NCI-H526 (cell line): ENCODE results near the gene ABI2.
"Not testable (repeated sequence)": the region's sequence is repeated elsewhere in the genome, so short reads cannot be mapped to it uniquely, and the experiment has no call there.

Experiments
- DNase-seq, 2 experiments: peaks; one replicate each; lab custom pipeline; 2025; lab: John Stamatoyannopoulos, UW

Gene ABI2

DNA sequence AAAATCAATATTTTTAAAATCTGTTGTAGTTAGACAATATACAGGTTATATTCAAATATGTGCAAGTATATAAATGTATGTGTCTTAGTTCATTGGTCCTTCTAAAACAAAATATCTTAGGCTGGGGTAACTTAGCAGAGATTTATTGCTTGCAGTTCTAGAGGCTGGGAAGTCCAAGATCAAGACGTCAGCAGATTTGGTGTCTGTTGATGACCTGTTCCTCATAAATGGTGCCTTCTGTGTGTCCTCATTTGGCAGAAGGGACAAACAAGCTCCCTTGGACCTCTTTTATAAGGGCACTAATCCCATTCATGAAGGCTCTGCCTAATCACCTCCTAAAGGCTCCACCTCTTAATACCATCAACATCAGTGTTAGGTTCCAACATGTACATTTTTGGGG lies 31.3 kb downstream of the ABI2 start:
- no peak for DNase-seq

DNA sequence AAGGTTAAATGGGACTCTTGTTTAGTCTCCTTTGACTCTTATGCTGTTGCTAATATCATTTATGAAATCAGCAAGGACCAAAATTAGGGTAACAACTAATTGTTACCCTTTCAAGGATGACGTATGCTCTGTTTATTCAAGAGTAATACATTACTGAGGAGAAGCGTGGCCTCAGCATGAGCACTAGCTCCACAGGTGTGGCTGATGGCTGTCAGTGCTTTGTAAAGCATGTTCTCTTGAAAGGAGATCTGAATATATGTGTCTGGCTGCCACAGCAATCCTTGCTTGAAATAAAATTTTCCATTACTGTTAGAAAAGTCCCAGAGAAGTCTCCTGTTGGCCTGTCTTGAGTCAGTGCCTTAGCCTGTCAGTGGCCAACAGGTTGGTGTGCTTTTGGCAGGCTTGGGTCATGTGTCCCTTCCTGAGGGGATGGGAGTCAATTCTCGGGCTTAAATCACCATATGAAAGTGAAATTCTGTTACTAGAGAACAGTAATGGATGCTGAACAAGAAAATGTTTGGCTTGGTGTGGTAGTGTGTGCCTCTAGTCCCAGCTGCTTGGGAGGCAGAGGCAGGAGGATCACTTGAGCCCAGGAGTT lies 32.7 kb downstream of the ABI2 start:
- DNase-seq, result peak in 1 of 2 experiments; percentile 13

DNA sequence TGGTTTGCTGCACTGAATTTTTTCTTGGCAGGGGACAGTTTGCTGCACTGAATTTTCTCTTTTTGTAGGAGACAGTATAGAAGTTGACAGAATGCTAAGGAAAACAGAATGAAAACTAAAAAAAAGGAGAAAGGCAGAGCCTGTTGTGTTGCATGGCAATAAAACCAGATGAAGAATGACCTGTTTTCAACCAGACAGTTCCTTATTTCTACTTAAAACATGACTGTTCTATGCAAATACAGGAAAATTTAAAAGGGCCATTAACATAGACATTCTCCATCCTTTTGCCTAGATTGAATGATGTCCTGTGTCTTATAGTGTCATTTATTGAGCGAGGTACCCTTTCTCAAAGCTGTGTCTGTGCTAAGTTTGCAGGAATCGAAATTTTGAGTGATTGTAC lies 33.3 kb downstream of the ABI2 start:
- peak; percentile 31 to 52 for DNase-seq

DNA sequence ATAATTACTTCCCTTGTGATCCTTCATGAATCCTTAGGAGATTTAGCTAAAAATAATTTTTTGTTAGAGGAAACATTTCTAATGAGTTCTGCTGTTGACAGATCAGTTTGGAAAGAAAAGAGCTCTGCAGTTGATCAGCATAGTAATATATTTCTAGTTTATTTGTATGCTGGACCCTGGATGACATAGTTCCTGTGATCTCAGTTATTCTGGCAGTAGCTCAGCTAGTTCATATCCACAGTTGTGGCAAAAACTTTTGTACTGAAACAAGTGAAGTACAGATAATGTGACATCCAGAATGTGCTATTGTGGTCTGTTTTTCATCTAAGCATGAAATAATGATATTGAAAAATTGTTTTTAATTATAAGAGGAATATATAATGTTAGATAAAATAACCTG lies 33.7 kb downstream of the ABI2 start:
- no peak for DNase-seq

DNA sequence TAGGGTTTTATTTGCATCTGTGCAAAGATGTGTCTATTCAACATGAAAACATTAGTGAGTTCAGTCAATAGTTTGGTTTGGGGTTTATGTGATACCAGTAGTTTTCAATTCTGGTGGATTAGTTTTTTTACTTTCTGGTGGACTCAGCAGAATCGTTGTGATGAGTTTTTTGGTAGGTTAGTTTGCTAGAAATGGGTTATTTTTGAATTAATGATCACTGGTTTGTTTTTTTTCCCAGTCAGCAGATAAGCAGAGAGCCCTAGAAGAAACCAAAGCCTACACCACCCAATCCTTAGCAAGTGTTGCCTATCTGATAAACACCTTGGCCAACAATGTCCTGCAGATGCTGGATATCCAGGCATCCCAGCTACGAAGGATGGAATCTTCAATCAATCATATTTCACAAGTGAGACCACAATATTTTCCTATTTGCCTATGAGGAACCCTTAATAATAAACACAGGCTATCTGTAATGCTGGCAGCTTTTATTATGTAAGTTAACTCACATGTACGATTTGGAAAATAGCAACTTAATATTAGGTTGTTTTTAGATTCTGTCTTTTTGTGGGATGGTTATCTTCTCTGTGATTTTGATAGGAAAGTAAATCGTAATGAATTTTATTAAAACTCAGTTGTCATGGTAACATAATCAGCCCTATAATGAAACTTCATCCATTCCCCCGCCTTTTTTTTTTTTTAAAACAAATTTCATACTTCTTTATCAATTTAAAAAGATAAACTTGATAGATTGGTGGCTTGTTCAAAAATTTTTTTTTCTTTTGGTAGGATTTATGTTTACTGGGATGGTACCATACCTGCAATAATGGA lies 38.7 kb downstream of the ABI2 start:
- DNase-seq, result no peak

DNA sequence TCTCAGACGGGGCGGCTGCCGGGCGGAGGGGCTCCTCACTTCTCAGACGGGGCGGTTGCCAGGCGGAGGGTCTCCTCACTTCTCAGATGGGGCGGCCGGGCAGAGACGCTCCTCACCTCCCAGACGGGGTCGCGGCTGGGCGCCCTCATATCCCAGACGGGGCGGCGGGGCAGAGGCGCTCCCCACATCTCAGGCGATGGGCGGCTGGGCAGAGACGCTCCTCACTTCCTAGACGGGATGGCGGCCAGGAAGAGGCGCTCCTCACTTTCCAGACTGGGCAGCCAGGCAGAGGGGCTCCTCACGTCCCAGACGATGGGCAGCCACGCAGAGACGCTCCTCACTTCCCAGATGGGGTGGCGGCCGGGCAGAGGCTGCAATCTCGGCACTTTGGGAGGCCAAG lies 44.5 kb downstream of the ABI2 start:
- not testable (repeated sequence) for DNase-seq

DNA sequence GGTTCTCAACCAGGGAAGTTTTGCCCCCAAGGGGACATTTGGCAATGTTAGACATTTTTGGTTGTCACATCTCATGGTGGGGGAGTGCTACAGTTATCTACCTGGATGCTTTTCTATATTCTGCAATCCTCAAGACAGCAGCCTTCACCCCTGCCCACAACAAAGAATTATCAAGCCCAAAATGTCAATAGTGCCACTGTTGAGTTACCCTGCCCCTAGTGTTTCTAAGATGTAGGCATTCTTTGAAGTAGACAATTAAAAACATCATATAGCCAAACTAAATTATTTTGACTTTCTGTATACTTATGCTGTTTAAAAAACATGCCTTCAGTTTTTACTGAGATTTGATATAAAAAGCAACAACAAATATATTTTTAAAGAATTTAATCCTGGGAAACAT lies 48.0 kb downstream of the ABI2 start:
- DNase-seq, result peak in 1 of 2 experiments; percentile 17

DNA sequence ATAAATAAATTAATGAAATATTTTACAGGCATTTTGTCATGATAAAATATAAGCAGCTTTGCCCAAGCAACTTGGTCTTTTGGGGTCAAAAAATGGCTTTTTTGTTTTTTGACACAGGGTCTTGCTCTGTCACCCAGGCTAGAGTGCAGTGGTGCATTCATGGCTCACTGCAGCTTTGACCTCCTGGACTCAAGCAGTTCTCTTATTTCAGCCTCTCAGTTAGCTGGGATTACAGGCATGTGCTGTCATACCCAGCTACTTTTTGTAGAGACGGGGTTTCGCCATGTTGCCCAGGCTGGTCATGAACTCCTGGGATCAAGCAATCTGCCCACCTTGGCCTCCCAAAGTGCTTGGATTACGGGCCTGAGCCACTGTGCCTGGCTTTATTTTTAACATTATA lies 51.0 kb downstream of the ABI2 start:
- DNase-seq, result no peak

DNA sequence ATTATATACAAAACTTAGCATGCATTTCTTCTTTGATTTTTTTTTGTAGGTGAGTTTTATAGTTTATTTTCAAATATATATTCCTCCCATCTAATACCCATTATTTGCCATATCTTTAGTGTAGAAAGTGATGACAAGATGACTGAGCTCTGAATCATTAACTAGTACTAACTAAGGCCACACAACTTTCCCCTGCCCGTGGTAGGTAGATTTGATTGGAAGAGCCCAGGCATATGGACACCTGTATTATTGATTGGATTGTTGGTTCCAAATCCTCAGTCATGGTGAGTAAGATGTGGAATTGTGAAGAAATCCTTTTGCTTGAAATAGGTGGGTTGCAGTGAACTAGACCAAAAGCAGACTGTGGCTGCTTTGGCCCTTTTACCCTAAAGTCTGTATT lies 54.8 kb downstream of the ABI2 start:
- no peak for DNase-seq

DNA sequence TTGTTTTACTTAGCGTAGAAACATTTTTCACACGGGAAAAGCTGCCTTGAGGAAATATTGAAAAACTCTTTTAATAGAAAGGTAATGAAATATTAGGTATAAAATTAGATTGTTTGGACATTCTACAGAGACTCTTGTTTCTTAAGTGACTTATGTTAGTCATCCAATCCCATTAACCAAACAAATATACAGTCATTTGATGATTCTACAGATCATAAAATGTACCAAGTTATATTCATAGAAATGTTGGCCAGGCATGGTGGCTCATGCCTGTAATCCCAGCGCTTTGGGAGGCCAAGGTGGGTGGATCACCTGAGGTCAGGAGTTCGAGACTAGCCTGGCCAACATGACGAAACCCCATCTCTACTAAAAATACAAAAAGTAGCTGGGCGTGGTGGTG lies 60.0 kb downstream of the ABI2 start:
- not testable (repeated sequence) for DNase-seq

DNA sequence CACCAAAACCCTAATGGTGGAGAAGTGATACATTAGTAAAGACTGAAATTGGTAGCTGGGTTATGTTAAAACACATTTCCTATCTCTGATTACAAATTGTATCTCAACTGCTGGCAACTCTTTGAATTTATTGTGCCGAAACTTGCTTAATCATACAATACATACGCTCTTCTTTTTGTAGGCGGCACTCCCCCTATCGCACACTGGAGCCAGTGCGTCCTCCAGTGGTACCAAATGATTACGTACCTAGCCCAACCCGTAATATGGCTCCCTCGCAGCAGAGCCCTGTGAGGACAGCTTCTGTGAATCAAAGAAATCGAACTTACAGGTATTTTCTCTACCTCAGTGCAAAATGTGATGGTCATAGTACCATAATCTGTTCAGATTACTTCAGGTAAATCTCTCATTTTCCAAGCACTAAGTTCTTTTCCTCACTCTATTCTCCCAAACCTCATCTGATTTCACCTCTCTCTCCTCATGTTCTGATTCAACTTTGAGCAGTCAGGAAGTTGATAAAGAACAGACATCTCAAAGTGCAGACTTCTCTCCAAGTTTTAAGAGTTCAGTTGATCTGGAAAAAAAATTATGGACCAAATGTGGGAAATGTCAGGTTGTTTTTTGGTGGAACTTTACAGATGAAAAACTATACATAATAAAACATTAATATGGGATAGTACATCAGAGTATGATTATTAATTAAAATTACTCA lies 66.5 kb downstream of the ABI2 start:
- peak in 1 of 2 experiments; percentile 29 for DNase-seq

DNA sequence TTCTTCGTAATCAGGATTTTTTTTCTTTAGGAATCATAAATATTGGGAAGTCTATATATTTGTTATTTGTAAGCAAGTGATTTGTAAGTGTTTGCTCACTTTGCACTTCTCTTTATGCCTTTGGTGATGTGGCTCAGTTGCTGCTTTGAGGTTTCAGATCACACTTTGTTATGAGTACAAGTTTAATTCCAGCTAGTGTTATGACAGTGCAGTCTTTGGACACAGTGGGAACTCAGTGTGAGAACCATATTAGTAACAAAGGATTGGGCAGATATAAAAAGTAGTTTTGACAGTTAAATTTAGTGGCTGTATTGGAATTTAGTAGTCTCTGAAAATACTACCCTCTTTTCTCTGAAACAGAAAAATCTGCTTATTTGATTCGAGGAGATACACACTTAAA lies 67.7 kb downstream of the ABI2 start:
- no peak for DNase-seq

DNA sequence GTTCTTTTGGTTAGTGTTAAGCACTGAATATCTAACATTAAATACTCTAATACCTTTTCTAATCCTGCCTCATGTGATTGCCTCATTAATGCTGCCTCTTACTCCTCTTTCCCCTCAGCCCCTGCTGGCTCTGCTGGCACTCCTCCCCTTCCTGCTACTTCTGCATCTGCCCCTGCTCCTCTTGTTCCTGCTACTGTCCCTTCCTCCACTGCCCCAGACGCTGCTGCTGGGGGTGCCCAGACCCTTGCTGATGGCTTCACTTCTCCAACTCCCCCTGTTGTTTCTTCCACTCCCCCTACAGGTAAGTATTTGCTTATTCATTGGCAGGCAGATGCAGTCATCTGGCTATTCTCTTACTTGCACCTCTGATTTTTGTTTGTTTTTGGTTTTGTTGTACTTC lies 68.5 kb downstream of the ABI2 start:
- peak in 1 of 2 experiments; percentile 2 for DNase-seq

DNA sequence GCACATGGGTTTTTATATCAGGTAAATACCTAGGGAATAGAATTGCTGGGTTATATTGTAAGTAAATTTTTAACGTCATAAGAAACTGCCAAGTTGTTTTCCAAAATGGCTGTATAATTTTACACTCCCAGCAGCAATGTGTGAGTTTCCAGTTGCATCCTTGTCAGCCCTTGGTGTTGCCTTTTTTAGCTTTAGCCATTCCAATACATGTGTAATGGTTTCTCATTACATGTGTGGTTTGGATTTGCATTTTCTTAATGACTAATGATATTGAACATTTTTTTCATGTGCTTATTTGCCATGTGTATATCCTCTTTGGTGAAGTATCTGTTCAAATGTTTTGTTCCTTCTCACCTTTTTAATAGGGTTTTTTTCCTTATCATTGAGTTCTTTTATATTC lies 70.8 kb downstream of the ABI2 start:
- DNase-seq, result no peak

DNA sequence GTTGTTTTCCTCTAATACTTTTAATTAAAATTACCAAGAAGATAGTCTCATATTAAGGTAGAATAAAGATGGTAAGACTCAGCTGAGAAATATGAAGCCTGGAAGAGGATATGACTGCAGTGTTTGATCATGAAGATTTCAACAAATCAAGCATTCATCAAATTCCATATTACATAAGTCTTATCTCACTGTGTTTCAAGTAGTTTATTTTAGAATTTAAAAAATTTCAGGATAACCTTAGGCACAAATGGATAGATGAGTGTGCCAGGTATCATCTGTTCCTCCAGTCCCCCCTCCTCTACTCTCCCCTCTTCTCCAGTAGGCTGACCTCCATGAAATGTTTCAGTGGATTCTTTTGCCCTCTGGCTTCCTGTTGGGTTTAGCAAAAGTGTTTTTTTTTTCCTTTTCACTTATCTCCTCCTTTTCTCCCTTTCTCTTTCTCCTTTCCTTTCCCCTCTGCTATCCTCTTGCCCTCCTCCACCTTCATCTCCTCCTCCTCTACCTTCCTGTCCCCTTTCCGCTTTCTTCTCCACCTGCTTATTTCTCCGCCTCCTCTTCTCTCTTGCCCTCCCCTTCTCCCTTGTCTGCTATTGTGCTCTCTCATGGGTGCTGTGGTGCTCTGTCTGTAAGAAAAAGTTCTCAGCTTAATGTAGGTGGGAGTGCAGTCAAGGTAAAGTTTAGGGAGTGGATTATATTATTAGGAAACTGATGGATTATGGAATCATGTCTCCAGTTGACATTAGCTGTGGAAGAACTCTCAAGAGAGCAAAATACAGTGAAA lies 72.8 kb downstream of the ABI2 start:
- no peak for DNase-seq

DNA sequence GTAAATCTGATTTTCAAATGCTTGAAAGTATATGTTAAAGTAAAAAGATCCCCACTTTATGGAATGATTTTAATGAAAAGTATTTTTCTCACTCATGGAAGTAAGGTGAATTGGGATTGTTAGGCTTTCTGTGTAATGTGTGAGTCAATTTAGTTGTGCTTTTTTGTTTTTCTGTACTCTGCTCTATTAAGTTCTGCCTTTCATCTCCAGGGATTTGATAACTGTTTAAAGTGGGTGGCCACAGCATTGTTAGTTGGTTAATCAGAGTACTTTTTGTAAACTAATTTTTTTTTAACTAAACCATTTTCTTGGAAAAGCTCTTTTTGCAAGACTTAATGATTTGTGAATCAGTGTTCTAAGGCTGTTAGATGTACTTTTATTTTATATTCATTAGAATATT lies 76.8 kb downstream of the ABI2 start:
- DNase-seq, result no peak

DNA sequence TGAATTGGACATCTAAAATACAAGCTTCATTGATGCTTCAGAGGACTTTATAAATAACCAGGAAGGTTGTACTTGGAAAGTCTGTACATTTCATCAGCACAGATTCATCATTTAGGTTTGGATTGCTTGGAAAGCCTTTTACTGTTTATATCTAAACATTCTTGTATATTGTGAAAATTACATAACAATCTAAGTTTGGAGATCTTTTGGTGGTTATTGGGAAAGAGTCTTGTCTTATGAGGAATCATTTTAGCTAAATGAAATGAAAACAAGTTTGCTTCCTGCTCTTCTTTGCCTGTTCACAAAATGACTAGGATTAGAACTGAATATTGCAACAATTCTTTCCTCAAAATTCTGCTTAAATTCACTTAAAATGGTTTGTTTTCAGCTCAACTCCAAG lies 79.3 kb downstream of the ABI2 start:
- no peak for DNase-seq

DNA sequence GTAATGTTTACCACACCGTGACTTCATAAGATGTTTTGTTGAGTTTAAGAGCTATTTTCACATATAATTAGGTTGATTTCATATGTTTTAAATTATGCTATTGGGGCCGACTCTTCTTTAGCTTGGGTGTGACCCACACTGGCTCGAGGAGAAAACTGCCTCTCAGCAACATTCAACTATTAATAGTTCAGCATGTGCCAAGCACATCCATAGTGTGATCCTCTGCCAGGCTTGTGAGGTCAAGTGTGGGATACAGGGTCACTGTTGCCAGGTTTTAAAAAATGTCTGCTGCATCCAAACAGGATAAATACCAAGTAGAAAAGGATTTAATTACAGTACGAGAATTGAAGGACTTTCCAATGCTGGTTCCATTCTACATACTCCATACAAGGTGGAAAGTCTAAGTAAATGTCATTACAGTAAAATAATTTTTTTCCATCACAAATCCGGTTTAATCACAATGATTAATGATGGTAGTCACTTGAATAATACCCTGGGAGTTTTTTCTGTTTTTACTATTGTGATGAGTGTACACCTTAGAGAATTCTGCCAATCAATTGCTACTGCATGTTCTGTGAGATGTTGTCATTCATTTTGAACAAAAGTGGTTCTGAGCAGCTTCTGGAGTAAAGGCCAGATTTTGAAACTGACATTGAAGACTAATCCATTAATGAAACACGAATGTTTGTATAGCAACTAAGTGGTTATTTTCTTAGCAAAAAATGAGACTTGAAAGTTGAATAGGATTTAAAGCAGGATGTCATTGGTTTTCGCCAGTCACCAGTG lies 84.5 kb downstream of the ABI2 start:
- DNase-seq, result no peak

DNA sequence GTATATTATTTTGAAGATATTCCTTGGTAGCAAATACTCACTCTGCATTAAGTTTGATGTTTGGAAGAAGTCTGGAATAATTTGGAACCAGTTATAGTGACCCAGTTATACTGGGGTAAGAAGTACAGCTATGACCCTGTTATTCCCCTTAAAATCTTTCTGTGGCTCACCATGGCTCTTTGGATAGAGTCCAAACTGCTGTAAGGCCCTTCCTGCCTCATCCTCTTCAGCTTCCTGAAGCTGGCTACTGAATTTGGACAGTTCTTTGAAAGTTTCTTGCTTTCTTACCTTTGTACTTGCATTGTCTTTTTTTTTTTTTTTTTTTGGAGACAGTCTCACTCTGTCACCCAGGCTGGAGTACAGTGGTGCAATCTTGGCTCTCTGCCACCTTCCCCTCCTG lies 85.6 kb downstream of the ABI2 start:
- no peak for DNase-seq

DNA sequence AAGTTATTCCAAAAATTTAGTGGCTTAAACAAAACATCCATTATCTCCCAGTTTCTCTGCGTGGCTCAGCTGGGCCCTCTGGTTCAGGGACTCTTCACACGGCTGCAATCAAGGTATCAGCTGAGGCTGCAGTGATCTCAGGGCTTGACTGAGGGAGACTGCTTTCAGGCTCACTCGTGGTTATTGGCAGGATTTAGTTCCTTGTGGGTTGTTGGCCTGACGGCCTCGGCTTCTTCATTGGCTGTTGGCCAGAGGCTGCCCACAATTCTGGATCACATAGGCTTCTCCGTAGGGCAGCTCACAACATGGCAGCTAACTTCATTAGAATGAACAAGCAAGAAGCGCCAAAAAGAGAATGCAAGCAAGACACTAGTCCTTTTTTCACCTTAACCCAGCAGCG lies 90.1 kb downstream of the ABI2 start:
- no peak for DNase-seq

DNA sequence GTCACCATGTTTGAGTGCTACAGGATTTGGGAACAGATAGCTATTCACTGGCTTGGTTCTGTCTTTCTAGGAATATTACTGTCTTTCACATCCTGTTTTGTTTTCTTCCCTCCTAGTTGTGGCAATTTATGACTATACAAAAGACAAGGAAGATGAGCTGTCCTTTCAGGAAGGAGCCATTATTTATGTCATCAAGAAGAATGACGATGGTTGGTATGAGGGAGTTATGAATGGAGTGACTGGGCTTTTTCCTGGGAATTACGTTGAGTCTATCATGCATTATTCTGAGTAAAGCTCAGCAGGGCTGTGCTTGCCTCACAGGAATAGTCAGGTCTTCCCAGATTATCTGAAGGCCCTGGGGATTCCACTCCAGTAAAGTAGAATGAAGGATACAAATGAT lies 98.9 kb downstream of the ABI2 start:
- no peak for DNase-seq

DNA sequence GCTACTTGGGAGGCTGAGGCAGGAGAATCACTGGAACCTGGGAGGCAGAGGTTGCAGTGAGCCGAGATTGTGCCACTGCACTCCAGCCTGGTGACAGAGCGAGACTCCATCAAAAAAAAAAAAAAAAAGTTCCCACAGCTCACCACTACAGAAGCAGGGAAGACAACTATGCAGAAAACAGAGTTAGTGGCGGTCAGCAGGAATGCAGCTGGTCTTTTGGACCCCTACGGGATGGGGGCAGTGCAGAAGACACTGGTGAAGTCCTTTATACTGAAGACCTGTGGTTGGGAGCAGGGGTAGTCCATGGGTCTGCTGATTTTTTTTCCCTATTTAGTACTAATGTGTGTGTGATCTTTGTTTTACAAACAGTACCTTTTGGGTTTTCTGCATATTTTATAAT lies 101.4 kb downstream of the ABI2 start:
- not testable (repeated sequence) for DNase-seq
